Measurements from ENCODE around the gene F12. TPM values are rescaled to one million over a fixed set of nuclear protein-coding genes. Genes with fewer than 3 reads are reported as not detected.

F12 gene
- total RNA-seq, 2 donors from 2014 or later = 0.95 to 2.9 TPM

DNA sequence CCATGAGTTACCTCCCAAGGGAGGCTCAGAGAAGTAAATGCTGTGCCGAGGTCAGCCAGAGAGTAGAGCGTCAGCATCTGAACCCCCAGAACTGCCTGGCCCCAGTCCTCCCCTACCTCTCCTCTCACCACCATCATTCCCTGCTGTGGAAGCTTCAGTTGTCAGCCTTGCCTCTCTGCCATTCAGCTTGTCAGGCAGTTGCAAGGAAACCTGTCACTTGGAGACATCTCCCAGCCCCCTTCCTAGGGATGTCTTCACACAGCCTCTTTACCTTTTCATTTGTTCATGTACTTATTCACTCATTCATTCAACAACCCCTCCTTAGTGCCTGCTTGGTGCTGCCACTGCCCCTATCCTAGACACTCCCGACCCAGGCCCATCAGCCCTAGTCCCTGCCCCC lies 49.5 kb downstream of the F12 start:
- H3K27me3 Mint-ChIP-seq (ENCODE audit: insufficient read depth) = peaks cover 56% of the 10 kb centered on the region
- no peaks in the 10 kb centered on the region for H3K9me3 Mint-ChIP-seq
- 87% methylated on average over 3 of the region's 3 CpGs; no CpG with 5 or more reads in 1 of the 2 experiments for WGBS, 2 experiments (ENCODE audit: insufficient coverage in 1 of 2, insufficient read length in 1 of 2)
- H3K9me3 ChIP-seq (ENCODE audit: control insufficient read depth, low read length) = no peaks in the 10 kb centered on the region
- TF ChIP-seq, protein P1, sequence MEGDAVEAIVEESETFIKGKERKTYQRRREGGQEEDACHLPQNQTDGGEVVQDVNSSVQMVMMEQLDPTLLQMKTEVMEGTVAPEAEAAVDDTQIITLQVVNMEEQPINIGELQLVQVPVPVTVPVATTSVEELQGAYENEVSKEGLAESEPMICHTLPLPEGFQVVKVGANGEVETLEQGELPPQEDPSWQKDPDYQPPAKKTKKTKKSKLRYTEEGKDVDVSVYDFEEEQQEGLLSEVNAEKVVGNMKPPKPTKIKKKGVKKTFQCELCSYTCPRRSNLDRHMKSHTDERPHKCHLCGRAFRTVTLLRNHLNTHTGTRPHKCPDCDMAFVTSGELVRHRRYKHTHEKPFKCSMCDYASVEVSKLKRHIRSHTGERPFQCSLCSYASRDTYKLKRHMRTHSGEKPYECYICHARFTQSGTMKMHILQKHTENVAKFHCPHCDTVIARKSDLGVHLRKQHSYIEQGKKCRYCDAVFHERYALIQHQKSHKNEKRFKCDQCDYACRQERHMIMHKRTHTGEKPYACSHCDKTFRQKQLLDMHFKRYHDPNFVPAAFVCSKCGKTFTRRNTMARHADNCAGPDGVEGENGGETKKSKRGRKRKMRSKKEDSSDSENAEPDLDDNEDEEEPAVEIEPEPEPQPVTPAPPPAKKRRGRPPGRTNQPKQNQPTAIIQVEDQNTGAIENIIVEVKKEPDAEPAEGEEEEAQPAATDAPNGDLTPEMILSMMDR (conservative IDR thresholded peaks at IDR 0.05) = no peak
- H3K4me3 ChIP-seq (ENCODE audit: low read length) = no peak overlapping the region
- H3K9ac ChIP-seq (ENCODE audit: extremely low read depth, low read length, poor library complexity, severe bottlenecking) = no peak overlapping the region
- no peak overlapping the region for H3K27ac Mint-ChIP-seq
- no peaks in the 10 kb centered on the region for H3K4me1 ChIP-seq (ENCODE audit: control insufficient read depth, insufficient read depth, low read length)
- no peaks in the 10 kb centered on the region for H3K36me3 ChIP-seq (ENCODE audit: control insufficient read depth, insufficient read depth, low read length)
- H3K4me1 Mint-ChIP-seq = peaks cover 7% of the 10 kb centered on the region
- DNase-seq = no peak
- no peak overlapping the region for H3K4me3 Mint-ChIP-seq
- peaks cover 29% of the 10 kb centered on the region for H3K27me3 ChIP-seq (ENCODE audit: control insufficient read depth, insufficient read depth, low read length, poor library complexity, severe bottlenecking)
- H3K36me3 Mint-ChIP-seq (ENCODE audit: low read depth) = no peaks in the 10 kb centered on the region
- no peak overlapping the region for H3K27ac ChIP-seq (ENCODE audit: low read depth, low read length)

GRCh38 chr5:177359451-177359851 lies 49.9 kb downstream of the F12 start:
- no peak overlapping the region for H3K4me3 Mint-ChIP-seq
- peaks cover 59% of the 10 kb centered on the region for H3K27me3 Mint-ChIP-seq (ENCODE audit: insufficient read depth)
- H3K27me3 ChIP-seq (ENCODE audit: control insufficient read depth, insufficient read depth, low read length, poor library complexity, severe bottlenecking) = peaks cover 29% of the 10 kb centered on the region
- H3K36me3 ChIP-seq (ENCODE audit: control insufficient read depth, insufficient read depth, low read length) = no peaks in the 10 kb centered on the region
- 72 to 90% methylated on average over 2 to 6 of the region's 6 CpGs for WGBS, 2 experiments (ENCODE audit: insufficient coverage in 1 of 2, insufficient read length in 1 of 2)
- H3K27ac ChIP-seq (ENCODE audit: low read depth, low read length) = no peak overlapping the region
- H3K9ac ChIP-seq (ENCODE audit: extremely low read depth, low read length, poor library complexity, severe bottlenecking) = no peak overlapping the region
- H3K36me3 Mint-ChIP-seq (ENCODE audit: low read depth) = no peaks in the 10 kb centered on the region
- no peaks in the 10 kb centered on the region for H3K9me3 ChIP-seq (ENCODE audit: control insufficient read depth, low read length)
- H3K9me3 Mint-ChIP-seq = no peaks in the 10 kb centered on the region
- DNase-seq = no peak
- TF ChIP-seq, protein P1 (conservative IDR thresholded peaks at IDR 0.05) = no peak
- peaks cover 6% of the 10 kb centered on the region for H3K4me1 Mint-ChIP-seq
- no peaks in the 10 kb centered on the region for H3K4me1 ChIP-seq (ENCODE audit: control insufficient read depth, insufficient read depth, low read length)
- no peak overlapping the region for H3K4me3 ChIP-seq (ENCODE audit: low read length)
- H3K27ac Mint-ChIP-seq = no peak overlapping the region

DNA sequence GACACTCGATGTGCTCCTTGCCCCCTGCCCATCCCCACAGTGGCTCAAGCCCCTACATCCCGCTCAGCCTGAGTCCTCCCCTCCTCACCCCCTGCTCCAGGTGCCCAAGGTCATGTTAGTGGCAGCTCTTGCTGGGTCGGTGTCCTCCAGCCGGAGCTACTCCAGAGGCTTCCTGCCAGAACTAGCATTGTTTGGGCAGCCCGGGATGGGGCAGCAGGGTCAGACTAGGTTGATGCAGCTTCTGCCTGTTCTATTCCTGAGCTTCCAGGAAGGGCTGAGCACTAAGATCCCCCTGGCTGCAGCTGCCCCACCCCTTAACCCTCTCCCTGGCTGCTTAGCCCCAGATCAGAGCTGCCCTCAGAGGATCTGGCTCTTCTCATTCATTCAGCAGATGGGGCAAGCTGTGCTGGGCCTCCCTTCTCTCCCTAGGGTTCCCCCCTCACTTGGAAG lies 51.0 kb downstream of the F12 start:
- H3K4me1 Mint-ChIP-seq = peaks cover 5% of the 10 kb centered on the region
- Histone ChIP-seq H3K4me3 (ENCODE audit: low read length) (no peak overlapping the region), H3K27ac (ENCODE audit: low read depth, low read length) (no peak overlapping the region), H3K36me3 (ENCODE audit: control insufficient read depth, insufficient read depth, low read length) (no peaks in the 10 kb centered on the region), H3K9me3 (ENCODE audit: control insufficient read depth, low read length) (no peaks in the 10 kb centered on the region), H3K4me1 (ENCODE audit: control insufficient read depth, insufficient read depth, low read length) (no peaks in the 10 kb centered on the region), H3K9ac (ENCODE audit: extremely low read depth, low read length, poor library complexity, severe bottlenecking) (no peak overlapping the region), H3K27me3 (ENCODE audit: control insufficient read depth, insufficient read depth, low read length, poor library complexity, severe bottlenecking) (peaks cover 29% of the 10 kb centered on the region)
- DNase-seq = no peak
- H3K4me3 Mint-ChIP-seq = no peak overlapping the region
- H3K27me3 Mint-ChIP-seq (ENCODE audit: insufficient read depth) = peaks cover 65% of the 10 kb centered on the region
- no peaks in the 10 kb centered on the region for H3K9me3 Mint-ChIP-seq
- H3K27ac Mint-ChIP-seq = no peak overlapping the region
- TF ChIP-seq, protein P1 (conservative IDR thresholded peaks at IDR 0.05) = no peak
- H3K36me3 Mint-ChIP-seq (ENCODE audit: low read depth) = no peaks in the 10 kb centered on the region
- WGBS, 2 experiments (ENCODE audit: insufficient coverage in 1 of 2, insufficient read length in 1 of 2) = 86 to 100% methylated on average over 2 to 5 of the region's 5 CpGs
